Thoracic aorta endothelial cell (primary cell): Measurements from ENCODE around the gene LAMB4. TPM values are rescaled to one million over a fixed set of nuclear protein-coding genes. Genes with fewer than 3 reads are reported as not detected.

Experiments
- small RNA-seq: library from RNA; depleted of rRNA; stranded (forward); fragments of <200 nt; gene quantifications from one replicate; pipeline ENCODE3, GENCODE V24; 2012
- total RNA-seq: library from RNA; depleted of rRNA; stranded (reverse); fragments of >200 nt; gene quantifications from 2 replicates; pipeline ENCODE4 v1.2.3, GENCODE V29; 2012

LAMB4 gene, protein sequence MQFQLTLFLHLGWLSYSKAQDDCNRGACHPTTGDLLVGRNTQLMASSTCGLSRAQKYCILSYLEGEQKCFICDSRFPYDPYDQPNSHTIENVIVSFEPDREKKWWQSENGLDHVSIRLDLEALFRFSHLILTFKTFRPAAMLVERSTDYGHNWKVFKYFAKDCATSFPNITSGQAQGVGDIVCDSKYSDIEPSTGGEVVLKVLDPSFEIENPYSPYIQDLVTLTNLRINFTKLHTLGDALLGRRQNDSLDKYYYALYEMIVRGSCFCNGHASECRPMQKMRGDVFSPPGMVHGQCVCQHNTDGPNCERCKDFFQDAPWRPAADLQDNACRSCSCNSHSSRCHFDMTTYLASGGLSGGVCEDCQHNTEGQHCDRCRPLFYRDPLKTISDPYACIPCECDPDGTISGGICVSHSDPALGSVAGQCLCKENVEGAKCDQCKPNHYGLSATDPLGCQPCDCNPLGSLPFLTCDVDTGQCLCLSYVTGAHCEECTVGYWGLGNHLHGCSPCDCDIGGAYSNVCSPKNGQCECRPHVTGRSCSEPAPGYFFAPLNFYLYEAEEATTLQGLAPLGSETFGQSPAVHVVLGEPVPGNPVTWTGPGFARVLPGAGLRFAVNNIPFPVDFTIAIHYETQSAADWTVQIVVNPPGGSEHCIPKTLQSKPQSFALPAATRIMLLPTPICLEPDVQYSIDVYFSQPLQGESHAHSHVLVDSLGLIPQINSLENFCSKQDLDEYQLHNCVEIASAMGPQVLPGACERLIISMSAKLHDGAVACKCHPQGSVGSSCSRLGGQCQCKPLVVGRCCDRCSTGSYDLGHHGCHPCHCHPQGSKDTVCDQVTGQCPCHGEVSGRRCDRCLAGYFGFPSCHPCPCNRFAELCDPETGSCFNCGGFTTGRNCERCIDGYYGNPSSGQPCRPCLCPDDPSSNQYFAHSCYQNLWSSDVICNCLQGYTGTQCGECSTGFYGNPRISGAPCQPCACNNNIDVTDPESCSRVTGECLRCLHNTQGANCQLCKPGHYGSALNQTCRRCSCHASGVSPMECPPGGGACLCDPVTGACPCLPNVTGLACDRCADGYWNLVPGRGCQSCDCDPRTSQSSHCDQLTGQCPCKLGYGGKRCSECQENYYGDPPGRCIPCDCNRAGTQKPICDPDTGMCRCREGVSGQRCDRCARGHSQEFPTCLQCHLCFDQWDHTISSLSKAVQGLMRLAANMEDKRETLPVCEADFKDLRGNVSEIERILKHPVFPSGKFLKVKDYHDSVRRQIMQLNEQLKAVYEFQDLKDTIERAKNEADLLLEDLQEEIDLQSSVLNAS (N-terminal part only)
- 0.66 and 0.86 TPM in 2 replicates for total RNA-seq

DNA sequence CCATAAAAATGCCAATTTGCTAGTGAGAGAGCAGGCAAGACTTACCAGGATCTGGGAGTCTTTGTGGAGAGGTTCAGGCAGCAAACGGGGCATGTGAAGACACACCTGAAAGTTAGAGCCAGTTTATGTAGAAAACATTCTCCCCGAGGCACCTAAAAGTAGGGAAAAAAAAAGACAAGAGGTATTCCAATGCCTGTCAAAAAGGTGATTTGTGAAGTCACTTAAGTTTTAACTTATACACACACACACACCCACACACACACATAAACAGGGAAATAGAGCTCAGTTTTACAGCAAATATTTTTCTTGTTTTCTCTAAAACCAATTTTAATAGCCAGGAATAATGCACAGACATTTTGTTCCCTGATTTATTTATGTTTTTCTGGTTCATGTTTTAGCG lies at the start of gene LAMB4:
Gene LAMB4 (minus strand): TSS at position 101 of the 400 bp plus-strand sequence. CDS start 7,197 bp downstream, outside the sequence.

DNA sequence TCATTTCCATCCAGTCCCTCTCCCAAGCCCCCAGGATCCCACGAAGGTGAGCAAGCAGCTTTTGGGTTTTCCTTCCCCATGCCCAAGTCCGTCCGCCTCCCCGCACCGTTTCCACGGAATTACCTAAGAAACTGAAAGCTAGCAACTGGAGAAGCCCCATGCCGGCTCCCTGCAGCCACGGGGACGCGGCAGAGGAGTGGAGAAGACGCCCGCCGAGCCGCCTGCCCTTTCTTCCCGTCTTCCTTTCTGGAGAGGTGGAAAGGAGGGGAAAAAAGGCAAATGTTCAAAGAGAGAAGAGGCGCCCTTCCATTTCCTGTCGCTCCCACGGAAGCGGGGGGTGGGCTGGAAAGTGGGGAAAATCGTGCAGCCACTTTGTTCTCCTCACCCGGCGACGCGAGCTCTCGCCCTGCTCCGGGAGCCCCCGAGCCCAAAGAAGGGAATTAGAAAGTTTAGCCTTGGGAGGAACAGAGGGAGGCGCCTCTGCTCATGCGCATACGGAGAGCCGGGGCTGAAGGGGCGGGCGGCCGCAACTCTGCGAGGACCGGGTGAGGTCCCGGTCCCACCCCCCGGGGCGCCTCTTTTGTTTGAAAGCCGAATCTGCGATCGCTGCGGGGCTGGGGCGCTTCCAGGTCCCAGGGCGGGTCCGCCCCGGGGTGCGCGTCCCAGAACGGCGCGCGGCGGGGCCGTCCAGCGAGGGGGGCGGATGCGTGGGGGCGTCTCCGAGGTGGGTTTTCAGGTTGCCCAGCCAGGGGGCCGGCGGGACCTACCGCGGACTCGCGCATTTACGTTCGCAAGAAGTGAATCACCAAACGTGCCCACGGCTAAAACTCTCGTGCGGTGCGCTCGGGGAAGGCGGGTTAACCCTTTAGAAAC lies 127.2 kb downstream of the LAMB4 start, which contains the start of gene LAMB1:
Gene LAMB1 (minus strand): TSS at position 436 of the 873 bp plus-strand sequence. CDS start 276 bp downstream, at position 160.

Small RNA genes lying within 50 kb of the gene (small RNA-seq; reads per million reads assigned to genes)
- not detected for gene RF00012

Other genes with a start within 250 kb of the LAMB4 start
- gene DLD, start 239.2 kb downstream of the LAMB4 start, total RNA-seq: 96.3 and 116 TPM in 2 replicates
- gene LAMB1, start 127.2 kb downstream of the LAMB4 start, total RNA-seq: 673 and 715 TPM in 2 replicates